Gastroesophageal sphincter (tissue), 3 donors: ENCODE results near the gene PCDH12.

Source experiments
- CTCF ChIP-seq, 4 experiments: fragments of 200-600 bp in 2 of 4; fragments of 450-650 bp in 2 of 4; sonication (generic) in 1 of 4; IDR thresholded peaks; one replicate each; pipeline ENCODE4 v1.5.1; 2017 to 2019; ENCODE audit warnings: antibody characterized with exemption in 4 of 4, mild to moderate bottlenecking in 2 of 4, moderate library complexity in 2 of 4
- POLR2AphosphoS5 ChIP-seq: sonication (generic); formaldehyde crosslinking; IDR thresholded peaks from one replicate; pipeline ENCODE4 v1.6.1; 2017; ENCODE audit warnings: antibody characterized with exemption

DNA sequence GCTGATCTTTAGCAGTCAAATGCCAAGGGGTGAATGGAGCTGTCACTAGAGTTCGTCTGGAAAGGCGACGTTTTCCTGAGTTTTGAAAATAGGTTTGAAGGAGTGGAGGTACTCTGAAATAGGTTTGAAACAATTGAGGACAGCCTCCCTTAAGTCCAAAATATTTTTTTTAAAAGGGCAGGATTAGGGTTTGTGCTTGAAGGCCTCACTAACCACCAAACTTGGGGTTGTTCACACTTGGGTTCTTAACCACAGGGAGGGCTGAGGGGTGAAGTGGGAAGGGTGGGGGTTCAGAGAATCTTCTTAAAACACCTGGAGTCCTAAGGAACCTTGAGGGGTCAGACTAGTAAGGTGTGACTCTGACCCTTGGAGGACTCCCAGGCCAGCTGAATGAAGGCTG is 3.5 kb upstream of the PCDH12 start:
- TF ChIP-seq POLR2AphosphoS5 (no peak), CTCF (IDR thresholded peaks at IDR 0.05) (no peak)
